Fibroblast of peridontal ligament (primary cell): ENCODE data around the gene KCNJ12.
"Not testable (repeated sequence)": the region's sequence is repeated elsewhere in the genome, so short reads cannot be mapped to it uniquely, and the experiment has no call there.

Experiments used
- DNase-seq: peaks from one replicate; pipeline ENCODE4 v3.0.0-alpha.2; 2010; ENCODE audit errors: extremely low read depth

Gene KCNJ12

GRCh38 chr17:21452377-21453143 lies 76.4 kb downstream of the KCNJ12 start:
- peak; percentile 70 for DNase-seq

- DNase-seq = no peak
These were observed 77.2 kb downstream of the KCNJ12 start for GRCh38 chr17:21453144-21453898.

- DNase-seq = not testable (repeated sequence)
These were observed 77.8 kb downstream of the KCNJ12 start for GRCh38 chr17:21454006-21454405.

GRCh38 chr17:21454441-21454840 lies 78.3 kb downstream of the KCNJ12 start:
- DNase-seq = no peak

GRCh38 chr17:21455761-21456160 lies 79.6 kb downstream of the KCNJ12 start:
- no peak for DNase-seq

GRCh38 chr17:21456449-21456848 lies 80.3 kb downstream of the KCNJ12 start:
- not testable (repeated sequence) for DNase-seq

GRCh38 chr17:21457051-21458026 lies 81.2 kb downstream of the KCNJ12 start:
- DNase-seq = peak; percentile 80

GRCh38 chr17:21458054-21458453 lies 81.9 kb downstream of the KCNJ12 start:
- no peak for DNase-seq

- DNase-seq = no peak
These were observed 83.4 kb downstream of the KCNJ12 start for GRCh38 chr17:21459536-21459935.

- peak; percentile 23 for DNase-seq
These were observed 84.2 kb downstream of the KCNJ12 start for GRCh38 chr17:21460358-21460757.

- DNase-seq = no peak
These were observed 86.1 kb downstream of the KCNJ12 start for GRCh38 chr17:21462237-21462636.

GRCh38 chr17:21463204-21463661 lies 87.1 kb downstream of the KCNJ12 start:
- no peak for DNase-seq

- no peak for DNase-seq
These were observed 87.7 kb downstream of the KCNJ12 start for GRCh38 chr17:21463779-21464407.

- no peak for DNase-seq
These were observed 88.5 kb downstream of the KCNJ12 start for GRCh38 chr17:21464611-21465021.

- no peak for DNase-seq
These were observed 90.4 kb downstream of the KCNJ12 start for GRCh38 chr17:21466550-21466949.

GRCh38 chr17:21467196-21467595 lies 91.0 kb downstream of the KCNJ12 start:
- DNase-seq = no peak

- DNase-seq = no peak
These were observed 91.8 kb downstream of the KCNJ12 start for GRCh38 chr17:21467739-21468490.
